ENCODE measurements around the gene SLC17A4. TPM values are rescaled to one million over a fixed set of nuclear protein-coding genes. Genes with fewer than 3 reads are reported as not detected.

Gene SLC17A4
- total RNA-seq, 2 donors from 2014 or later, result not detected

- Histone ChIP-seq H3K9ac (ENCODE audit: extremely low read depth, low read length, poor library complexity, severe bottlenecking) (no peak overlapping the region), H3K36me3 (ENCODE audit: control insufficient read depth, insufficient read depth, low read length) (no peaks in the 10 kb centered on the region), H3K9me3 (ENCODE audit: control insufficient read depth, low read length) (no peaks in the 10 kb centered on the region), H3K27me3 (ENCODE audit: control insufficient read depth, insufficient read depth, low read length, poor library complexity, severe bottlenecking) (no peaks in the 10 kb centered on the region), H3K4me3 (ENCODE audit: low read length) (no peak overlapping the region), H3K4me1 (ENCODE audit: control insufficient read depth, insufficient read depth, low read length) (no peaks in the 10 kb centered on the region), H3K27ac (ENCODE audit: low read depth, low read length) (no peak overlapping the region)
- WGBS, 2 experiments (ENCODE audit: insufficient coverage in 1 of 2, insufficient read length in 1 of 2), result 95% methylated on average over 2 to 4 of the region's 4 CpGs
- H3K4me1 Mint-ChIP-seq, result no peaks in the 10 kb centered on the region
- no peaks in the 10 kb centered on the region for H3K27me3 Mint-ChIP-seq (ENCODE audit: insufficient read depth)
- H3K4me3 Mint-ChIP-seq, result no peak overlapping the region
- no peak overlapping the region for H3K27ac Mint-ChIP-seq
- no peak for TF ChIP-seq CTCF (conservative IDR thresholded peaks at IDR 0.05)
- no peaks in the 10 kb centered on the region for H3K36me3 Mint-ChIP-seq (ENCODE audit: low read depth)
- DNase-seq, result no peak
- no peaks in the 10 kb centered on the region for H3K9me3 Mint-ChIP-seq
These were observed 38.7 kb upstream of the SLC17A4 start for GRCh38 chr6:25715794-25716193.

GRCh38 chr6:25717866-25718740, 36.4 kb upstream of the SLC17A4 start:
- Histone ChIP-seq H3K36me3 (ENCODE audit: control insufficient read depth, insufficient read depth, low read length) (no peaks in the 10 kb centered on the region), H3K4me1 (ENCODE audit: control insufficient read depth, insufficient read depth, low read length) (no peaks in the 10 kb centered on the region), H3K9me3 (ENCODE audit: control insufficient read depth, low read length) (no peaks in the 10 kb centered on the region), H3K4me3 (ENCODE audit: low read length) (no peak overlapping the region), H3K9ac (ENCODE audit: extremely low read depth, low read length, poor library complexity, severe bottlenecking) (no peak overlapping the region), H3K27ac (ENCODE audit: low read depth, low read length) (no peak overlapping the region), H3K27me3 (ENCODE audit: control insufficient read depth, insufficient read depth, low read length, poor library complexity, severe bottlenecking) (no peaks in the 10 kb centered on the region)
- no peak for DNase-seq
- TF ChIP-seq CTCF (conservative IDR thresholded peaks at IDR 0.05), result peak; percentile 83
- H3K27ac Mint-ChIP-seq, result no peak overlapping the region
- no peaks in the 10 kb centered on the region for H3K27me3 Mint-ChIP-seq (ENCODE audit: insufficient read depth)
- H3K4me3 Mint-ChIP-seq, result no peak overlapping the region
- H3K9me3 Mint-ChIP-seq, result no peaks in the 10 kb centered on the region
- H3K36me3 Mint-ChIP-seq (ENCODE audit: low read depth), result no peaks in the 10 kb centered on the region
- WGBS, 2 experiments (ENCODE audit: insufficient coverage in 1 of 2, insufficient read length in 1 of 2), result 85 to 87% methylated on average over 4 to 6 of the region's 6 CpGs
- no peaks in the 10 kb centered on the region for H3K4me1 Mint-ChIP-seq

- DNase-seq, result no peak
- WGBS, 2 experiments (ENCODE audit: insufficient coverage in 1 of 2, insufficient read length in 1 of 2), result 96% methylated on average over 36 to 37 of the region's 37 CpGs
- Histone ChIP-seq H3K27ac (ENCODE audit: low read depth, low read length) (no peak overlapping the region), H3K9ac (ENCODE audit: extremely low read depth, low read length, poor library complexity, severe bottlenecking) (no peak overlapping the region), H3K4me3 (ENCODE audit: low read length) (no peak overlapping the region), H3K27me3 (ENCODE audit: control insufficient read depth, insufficient read depth, low read length, poor library complexity, severe bottlenecking) (peaks cover 8% of the 10 kb centered on the region), H3K9me3 (ENCODE audit: control insufficient read depth, low read length) (no peaks in the 10 kb centered on the region), H3K36me3 (ENCODE audit: control insufficient read depth, insufficient read depth, low read length) (no peaks in the 10 kb centered on the region), H3K4me1 (ENCODE audit: control insufficient read depth, insufficient read depth, low read length) (peaks cover 3% of the 10 kb centered on the region)
- Mint-ChIP-seq H3K4me3 (no peak overlapping the region), H3K9me3 (no peaks in the 10 kb centered on the region), H3K27me3 (ENCODE audit: insufficient read depth) (peaks cover 35% of the 10 kb centered on the region), H3K4me1 (peaks cover 7% of the 10 kb centered on the region), H3K36me3 (ENCODE audit: low read depth) (no peaks in the 10 kb centered on the region), H3K27ac (no peak overlapping the region)
- TF ChIP-seq CTCF (conservative IDR thresholded peaks at IDR 0.05), result no peak
These were observed 28.2 kb upstream of the SLC17A4 start for GRCh38 chr6:25726122-25726911.
